ENCODE data around the gene RTL5. TPM values are rescaled to one million over a fixed set of nuclear protein-coding genes. Genes with fewer than 3 reads are reported as not detected.

Gene RTL5
- total and polyA plus RNA-seq, 4 donors = 0.32 to 1.9 (median 0.96) TPM

- Histone ChIP-seq H3K9ac (ENCODE audit: low read depth in 1 of 2, low read length in 2 of 2) (no peak overlapping the region), H3K9me3 (ENCODE audit: control insufficient read depth in 4 of 4, low read length in 3 of 4) (no peaks in the 10 kb centered on the region), H3K4me3 (ENCODE audit: low read depth in 1 of 3, low read length in 3 of 3) (no peak overlapping the region), H3K4me1 (ENCODE audit: control insufficient read depth in 4 of 4, insufficient read depth in 4 of 4, low read length in 3 of 4) (no peaks in the 10 kb centered on the region), H3K36me3 (ENCODE audit: control insufficient read depth in 4 of 4, insufficient read depth in 3 of 4, low read depth in 1 of 4, low read length in 3 of 4) (no peaks in the 10 kb centered on the region), H3K27me3 (ENCODE audit: control insufficient read depth in 4 of 4, insufficient read depth in 4 of 4, low read length in 3 of 4) (no peaks in the 10 kb centered on the region), H3K27ac (ENCODE audit: low read depth in 1 of 2, low read length in 2 of 2) (no peak overlapping the region)
- DNase-seq (ENCODE audit: low spot score) = no peak
- 85% methylated on average over 10 of the region's 10 CpGs for WGBS
- TF ChIP-seq NR2F2 (IDR thresholded peaks at IDR 0.05) = no peak
- TF ChIP-seq RXRA (IDR thresholded peaks at IDR 0.05) = no peak
- no peak for TF ChIP-seq CTCF (IDR thresholded peaks at IDR 0.05; ENCODE audit: low read depth, low read length, missing input control)
- TF ChIP-seq SP1 (IDR thresholded peaks at IDR 0.05) = no peak
- TF ChIP-seq YY1 (IDR thresholded peaks at IDR 0.05) = no peak
- no peak for TF ChIP-seq TAF1 (conservative IDR thresholded peaks at IDR 0.05)
- TF ChIP-seq REST (IDR thresholded peaks at IDR 0.05) = no peak
- no peak for TF ChIP-seq RAD21 (IDR thresholded peaks at IDR 0.05)
- no peak for TF ChIP-seq FOXA1 (IDR thresholded peaks at IDR 0.05)
Observed at GRCh38 chrX:72159769-72160168, 28.1 kb upstream of the RTL5 start.

- no peaks in the 10 kb centered on the region for H3K36me3 ChIP-seq (ENCODE audit: control insufficient read depth in 4 of 4, insufficient read depth in 3 of 4, low read depth in 1 of 4, low read length in 3 of 4)
- H3K27me3 ChIP-seq (ENCODE audit: control insufficient read depth in 4 of 4, insufficient read depth in 4 of 4, low read length in 3 of 4) = no peaks in the 10 kb centered on the region
- TF ChIP-seq FOXA2 (IDR thresholded peaks at IDR 0.05) = no peak
- no peak for TF ChIP-seq CTCF (IDR thresholded peaks at IDR 0.05; ENCODE audit: low read depth, low read length, missing input control)
- H3K9ac ChIP-seq (ENCODE audit: low read depth in 1 of 2, low read length in 2 of 2) = no peak overlapping the region
- H3K4me1 ChIP-seq (ENCODE audit: control insufficient read depth in 4 of 4, insufficient read depth in 4 of 4, low read length in 3 of 4) = no peaks in the 10 kb centered on the region
- no peak for DNase-seq (ENCODE audit: low spot score)
- H3K27ac ChIP-seq (ENCODE audit: low read depth in 1 of 2, low read length in 2 of 2) = no peak overlapping the region
- no peak overlapping the region for H3K4me3 ChIP-seq (ENCODE audit: low read depth in 1 of 3, low read length in 3 of 3)
- H3K9me3 ChIP-seq (ENCODE audit: control insufficient read depth in 4 of 4, low read length in 3 of 4) = no peaks in the 10 kb centered on the region
- 90% methylated on average over 3 of the region's 3 CpGs for WGBS
Observed at GRCh38 chrX:72158773-72159172, 27.1 kb upstream of the RTL5 start.

GRCh38 chrX:72146527-72146926 lies 14.8 kb upstream of the RTL5 start:
- Histone ChIP-seq H3K36me3 (ENCODE audit: control insufficient read depth in 4 of 4, insufficient read depth in 3 of 4, low read depth in 1 of 4, low read length in 3 of 4) (no peaks in the 10 kb centered on the region), H3K27me3 (ENCODE audit: control insufficient read depth in 4 of 4, insufficient read depth in 4 of 4, low read length in 3 of 4) (no peaks in the 10 kb centered on the region), H3K9ac (ENCODE audit: low read depth in 1 of 2, low read length in 2 of 2) (no peak overlapping the region), H3K9me3 (ENCODE audit: control insufficient read depth in 4 of 4, low read length in 3 of 4) (no peaks in the 10 kb centered on the region), H3K4me1 (ENCODE audit: control insufficient read depth in 4 of 4, insufficient read depth in 4 of 4, low read length in 3 of 4) (no peaks in the 10 kb centered on the region), H3K4me3 (ENCODE audit: low read depth in 1 of 3, low read length in 3 of 3) (no peak overlapping the region), H3K27ac (ENCODE audit: low read depth in 1 of 2, low read length in 2 of 2) (no peak overlapping the region)
- WGBS = 71% methylated on average over 2 of the region's 2 CpGs
- no peak for DNase-seq (ENCODE audit: low spot score)
- TF ChIP-seq GABPA (IDR thresholded peaks at IDR 0.05 in 1 of 2, conservative IDR thresholded peaks at IDR 0.05 in 1 of 2) = no peak
- no peak for TF ChIP-seq SP1 (IDR thresholded peaks at IDR 0.05)
- TF ChIP-seq MAX (IDR thresholded peaks at IDR 0.05) = no peak
- no peak for TF ChIP-seq EGR1 (IDR thresholded peaks at IDR 0.05; ENCODE audit: low read depth in 2 of 2)
- no peak for TF ChIP-seq ZBTB33 (IDR thresholded peaks at IDR 0.05)
- no peak for TF ChIP-seq NR2F2 (IDR thresholded peaks at IDR 0.05)
- no peak for TF ChIP-seq REST (IDR thresholded peaks at IDR 0.05)
